Activated CD4-positive, alpha-beta T cell treated with anti-CD3 and anti-CD28 coated beads, Interleukin-2, amount 50 U/mL, for 24 hours (primary cell): ENCODE measurements around the gene DLG3.
"Not testable (repeated sequence)": the region's sequence is repeated elsewhere in the genome, so short reads cannot be mapped to it uniquely, and the experiment has no call there.

Source experiments
- DNase-seq, 2 donors: peaks; one replicate each; pipeline ENCODE4 v3.0.0-alpha.2; 2020; ENCODE audit warnings: low read depth in 1 of 2, low spot score in 1 of 2

The DLG3 gene

DNA sequence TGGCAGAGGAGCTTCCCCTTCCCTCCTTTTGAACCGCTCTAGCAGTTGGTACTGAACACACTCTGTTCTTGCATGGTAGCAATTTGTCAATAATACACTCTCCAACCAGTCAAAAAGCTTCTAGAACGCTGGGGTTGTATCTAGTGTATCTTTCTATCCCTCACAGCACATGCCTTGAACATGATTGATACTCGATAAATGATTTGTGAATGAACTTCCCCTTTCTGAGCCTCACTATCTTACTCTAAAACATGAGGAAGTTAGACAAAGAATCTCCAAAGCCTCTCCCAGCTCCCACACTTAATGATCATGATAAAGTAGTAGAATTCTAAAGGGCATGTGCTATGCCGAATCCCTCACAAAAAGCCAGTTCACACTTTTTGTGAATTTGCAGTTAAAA is 64.4 kb downstream of the DLG3 start:
- DNase-seq, result no peak

GRCh38 chrX:70515270-70515669 is 70.6 kb downstream of the DLG3 start:
- DNase-seq, result not testable (repeated sequence)

- not testable (repeated sequence) for DNase-seq
Observed at GRCh38 chrX:70515692-70516091, 71.1 kb downstream of the DLG3 start.

DNA sequence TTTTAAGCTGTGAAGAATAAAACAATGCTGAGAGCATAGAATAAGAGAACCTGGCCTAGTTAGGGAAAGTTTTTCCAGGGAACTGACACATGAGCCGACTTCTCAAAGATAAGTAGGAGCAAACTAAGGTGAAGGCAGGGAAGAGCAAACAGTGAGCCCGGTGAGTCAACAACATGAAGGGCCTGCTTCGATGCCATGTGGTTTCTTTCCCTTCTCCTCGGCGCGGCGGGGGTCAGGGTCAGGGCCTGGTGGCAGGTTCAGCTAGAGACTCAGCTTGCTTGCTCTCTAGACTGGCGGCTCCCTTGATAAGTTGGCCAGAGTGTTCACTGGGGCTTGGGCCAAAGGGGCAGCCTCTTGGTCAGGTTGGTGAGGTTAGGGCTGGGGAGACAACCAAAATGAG is 81.1 kb downstream of the DLG3 start:
- no peak for DNase-seq

DNA sequence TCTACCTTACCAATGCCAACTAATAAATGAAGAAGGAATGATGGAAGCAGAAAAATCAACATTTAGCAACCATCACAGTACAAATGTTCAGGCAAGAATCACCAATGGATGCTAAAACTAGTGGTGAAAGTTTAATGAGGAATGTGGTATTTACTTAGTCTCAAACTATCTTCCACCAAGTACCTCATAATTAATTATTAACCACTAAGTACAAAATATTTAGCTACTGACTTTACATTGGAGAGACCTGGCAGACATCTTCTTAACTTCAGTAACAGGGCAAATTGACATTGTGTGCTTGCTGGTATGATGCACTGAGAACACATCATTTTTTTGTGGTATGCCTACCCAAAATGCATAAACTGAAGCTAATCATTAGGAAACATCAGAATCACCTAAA is 82.4 kb downstream of the DLG3 start:
- DNase-seq, result no peak

DNA sequence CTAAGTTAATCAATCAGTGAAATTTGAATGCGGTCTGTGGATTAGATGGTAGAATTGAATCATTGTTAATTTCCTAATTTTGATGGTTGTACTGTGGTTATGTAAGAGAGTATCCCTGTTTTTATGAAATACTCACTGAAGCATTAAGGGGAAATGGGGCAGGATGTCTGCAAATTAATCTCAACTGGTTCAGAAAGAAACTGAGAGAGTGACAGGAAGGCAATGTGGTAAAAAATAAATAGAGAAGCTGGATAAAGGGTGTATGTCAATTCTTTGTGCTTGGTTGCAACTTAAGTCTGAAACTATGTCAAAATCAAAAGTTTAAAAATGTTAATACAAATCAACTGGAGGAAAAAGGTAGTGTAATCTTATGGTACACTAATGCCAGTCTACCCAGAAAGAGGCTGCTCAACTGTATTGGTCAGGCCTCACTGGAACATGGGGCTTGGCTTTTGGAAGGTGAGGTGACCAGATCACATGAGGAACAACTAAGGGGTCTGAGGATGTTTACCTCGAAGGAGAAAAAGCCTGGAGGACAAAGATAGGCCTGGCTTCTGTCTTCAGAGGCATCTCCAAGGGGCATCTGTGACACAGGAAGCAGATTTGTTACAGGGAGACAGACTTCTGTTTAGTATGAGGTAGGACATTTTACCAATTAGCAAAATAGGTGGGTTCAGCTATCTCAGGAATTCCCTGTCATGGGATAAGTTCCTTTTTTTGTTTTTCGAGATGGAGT is 83.1 kb downstream of the DLG3 start:
- no peak for DNase-seq

- no peak for DNase-seq
Observed at GRCh38 chrX:70535198-70535597, 90.6 kb downstream of the DLG3 start.

DNA sequence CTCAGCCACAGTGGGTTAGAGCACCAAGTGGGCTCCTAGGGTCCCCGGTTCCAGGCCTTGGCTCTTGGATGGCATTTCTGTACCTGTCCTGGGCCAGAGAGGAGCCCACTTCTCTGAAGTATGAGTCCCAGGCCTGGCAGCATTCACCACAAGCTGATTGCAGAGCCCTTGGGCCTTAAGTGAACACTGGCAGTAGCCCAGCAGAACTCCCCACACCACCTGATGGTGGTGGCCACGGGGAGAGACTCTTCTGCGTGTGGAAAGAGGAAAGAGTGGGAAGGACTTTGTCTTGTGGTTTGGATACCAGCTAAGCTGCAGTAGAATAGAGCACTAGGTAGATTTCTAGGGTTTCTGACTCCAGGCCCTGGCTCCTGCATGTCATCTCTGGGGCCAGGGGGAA is 104.8 kb downstream of the DLG3 start:
- DNase-seq, result no peak

- DNase-seq, result no peak
Observed at GRCh38 chrX:70552130-70552704, 107.6 kb downstream of the DLG3 start.

DNA sequence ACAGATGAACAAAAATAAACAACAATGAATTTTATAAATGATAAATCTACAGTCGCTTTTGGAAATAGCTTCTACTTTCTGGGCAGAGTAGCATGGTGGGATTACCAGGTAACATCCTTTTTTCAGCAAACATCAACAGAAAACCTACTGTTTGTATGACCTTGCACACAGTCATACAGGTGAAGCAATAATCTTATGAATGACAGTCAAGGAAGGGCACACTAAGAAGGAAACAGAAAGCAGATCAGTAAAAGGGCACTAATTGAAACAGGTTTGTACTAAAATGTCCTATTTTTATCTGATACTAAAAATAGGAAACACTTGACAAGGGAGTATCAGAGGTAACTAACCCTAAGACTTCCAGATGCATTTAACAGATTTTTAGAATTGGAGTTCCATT is 108.9 kb downstream of the DLG3 start:
- no peak for DNase-seq

DNA sequence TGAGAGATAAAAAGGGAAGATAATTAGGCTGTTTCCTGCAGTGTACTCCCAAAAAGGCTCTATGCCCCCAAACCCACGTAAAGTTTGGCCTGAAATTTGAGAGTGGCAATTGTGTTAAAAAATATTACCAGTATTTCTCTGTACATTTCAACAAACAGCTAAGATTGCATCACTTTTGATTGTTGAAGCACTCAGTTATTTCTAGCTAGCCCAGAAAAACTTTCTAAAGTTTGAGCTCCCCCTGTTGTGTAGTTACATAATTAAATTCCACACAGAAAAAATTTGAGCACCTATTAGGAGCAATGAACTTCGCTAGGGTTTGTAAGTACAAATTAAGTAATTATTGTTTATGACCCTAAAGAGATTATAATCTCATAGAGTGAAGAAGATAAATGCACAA is 109.4 kb downstream of the DLG3 start:
- no peak for DNase-seq

DNA sequence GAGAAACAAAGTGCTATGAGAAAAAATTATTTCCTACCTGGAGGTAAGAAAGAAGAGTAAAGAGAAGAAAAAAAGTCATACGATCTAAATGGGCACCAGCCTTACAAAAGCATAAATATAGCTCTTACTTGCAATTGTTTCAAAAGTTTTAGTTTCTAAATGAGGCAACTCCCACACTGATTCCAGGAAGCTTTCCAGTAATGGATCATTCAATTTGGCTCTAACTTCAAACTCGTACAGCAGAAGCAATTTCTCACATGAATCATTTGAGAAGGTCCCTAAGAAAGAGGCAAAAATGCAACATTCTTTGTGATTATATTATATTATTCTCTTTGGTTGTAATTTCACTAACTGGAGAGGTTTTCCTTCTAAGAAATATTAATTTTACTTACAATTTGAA is 109.9 kb downstream of the DLG3 start:
- DNase-seq, result no peak

DNA sequence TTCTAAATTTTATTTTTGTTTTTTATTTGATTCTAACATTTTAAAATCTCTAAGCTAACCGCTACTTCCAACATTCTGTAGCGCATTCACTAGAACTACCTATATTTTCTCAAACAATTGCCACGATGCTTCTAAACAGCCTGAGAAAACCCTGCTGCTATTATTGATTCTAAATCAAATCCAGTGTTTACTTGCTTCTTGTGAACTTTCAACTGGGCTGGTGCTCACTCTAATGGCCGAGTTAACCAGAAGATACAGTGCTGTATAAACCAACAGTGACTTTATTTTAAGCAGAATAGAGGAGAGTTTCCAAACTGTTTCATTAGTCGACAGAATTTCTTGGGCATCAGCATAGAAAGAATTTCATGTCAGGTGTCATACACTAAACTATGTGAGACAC is 110.3 kb downstream of the DLG3 start:
- DNase-seq, result no peak
